Measurements from ENCODE around the gene MACC1. TPM values are rescaled to one million over a fixed set of nuclear protein-coding genes. Genes with fewer than 3 reads are reported as not detected.

Gene MACC1
- total and polyA plus RNA-seq, 9 of the 15 experiments (the other 6 are each of a cell fraction or from before 2014, with no cell fraction given), result 5.9 to 30.2 (median 10.4) TPM

GRCh38 chr7:20219446-20220292, 2.5 kb upstream of the MACC1 start (continued):
- TF ChIP-seq PHB2 (IDR thresholded peaks at IDR 0.05; ENCODE audit: low read depth), result peak; percentile 100
- TF ChIP-seq RERE (CRISPR knock-in tag; IDR thresholded peaks at IDR 0.05; ENCODE audit: borderline replicate concordance), result peak; percentile 91; the same call in 1 of the 2 replicates
- no peak for TF ChIP-seq ZNF232 (CRISPR knock-in tag; IDR thresholded peaks at IDR 0.05)
- peak; percentile 81 for TF ChIP-seq ZNF431 (CRISPR knock-in tag; IDR thresholded peaks at IDR 0.05)
- peak; percentile 85 for TF ChIP-seq CREB3L1 (IDR thresholded peaks at IDR 0.05; ENCODE audit: borderline replicate concordance, low read depth)
- TF ChIP-seq ZNF253 (CRISPR knock-in tag; conservative IDR thresholded peaks at IDR 0.05), result no peak
- no peak for TF ChIP-seq IFI16 (CRISPR knock-in tag; IDR thresholded peaks at IDR 0.05)
- TF ChIP-seq MAZ (CRISPR knock-in tag; conservative IDR thresholded peaks at IDR 0.05 in 1 of 2, IDR thresholded peaks at IDR 0.05 in 1 of 2), result peak; percentile 82 to 94
- no peak for TF ChIP-seq ZFP91 (CRISPR knock-in tag; IDR thresholded peaks at IDR 0.05)
- 0 out of 2 replicates have a peak, but pooled peaks have one; percentile 34 for TF ChIP-seq E4F1 (CRISPR knock-in tag; IDR thresholded peaks at IDR 0.05; ENCODE audit: borderline replicate concordance)
